K562 (cell line): Measurements from ENCODE around the gene SOX8. TPM values are rescaled to one million over a fixed set of nuclear protein-coding genes. Genes with fewer than 3 reads are reported as not detected.

ENCODE experiments used
- ATAC-seq: fragments of 200-7000 bp; cut with Tn5 transposase; 3 replicates; pipeline ENCODE4 v1.9.1; 2020; ENCODE audit warnings: moderate library complexity
- BruUV-seq: library from RNA; stranded (reverse); fragments of 400-500 nt; replicated peaks from 2 replicates; lab custom pipeline; 2021; lab: Mats Ljungman, UMichigan
- CTCF ChIA-PET: fragments of 300-600 bp; formaldehyde crosslinking; extraction: SDS; loops from one replicate; lab custom pipeline; 2021; ENCODE audit warnings: low intra/inter-chr PET ratio; lab: Yijun Ruan, JAX
- POLR2A ChIA-PET: fragments of 300-600, 350-650 bp; sonication (Branson Sonifier 250); formaldehyde crosslinking; extraction: SDS; loops from one replicate; lab custom pipeline; 2021; ENCODE audit warnings: antibody characterized with exemption, inconsistent platforms; lab: Yijun Ruan, JAX
- DNase-seq, 4 experiments: peaks; one replicate each; pipeline versions ENCODE4 v3.0.0 to v3.0.0-alpha.2; 2011 to 2018; ENCODE audit warnings: low spot score in 3 of 4, mixed read lengths in 3 of 4; ENCODE audit errors: extremely low read depth in 1 of 4
- FAIRE-seq: peaks from 2 replicates; lab custom pipeline; 2011; peaks lifted over from hg19 to GRCh38; lab: Jason Lieb, UNC
- H2AFZ ChIP-seq: 2 replicates; pipeline ENCODE4 v1.6.0; 2011; ENCODE audit warnings: low read depth, low read length, control low read depth, inconsistent platforms
- H3K27ac ChIP-seq: fragments of 200-600 bp; 3 replicates; pipeline ENCODE4 v1.8.0; 2011; ENCODE audit warnings: low read depth, mild to moderate bottlenecking, control low read depth, inconsistent platforms, low read length, moderate library complexity, mixed read lengths; ENCODE audit errors: extremely low read depth
- H3K27me3 ChIP-seq, 2 experiments: fragments of 300-600 bp in 1 of 2; 2 replicates in 1 of 2; 3 replicates in 1 of 2; pipeline versions ENCODE4 v1.6.0 to v1.8.0; 2011; ENCODE audit warnings: inconsistent platforms in 2 of 2, low read length in 2 of 2, mild to moderate bottlenecking in 1 of 2, mixed read lengths in 1 of 2, moderate library complexity in 1 of 2; ENCODE audit not compliant: control insufficient read depth in 2 of 2, insufficient read depth in 2 of 2
- H3K36me3 ChIP-seq: fragments of 300-600 bp; 3 replicates; pipeline ENCODE4 v1.8.0; 2011; ENCODE audit warnings: mild to moderate bottlenecking, low read length, inconsistent platforms; ENCODE audit not compliant: control insufficient read depth, insufficient read depth
- H3K4me1 ChIP-seq, 2 experiments: fragments of 200-600 bp in 1 of 2; replicated peaks in 1 of 2; 2 replicates in 1 of 2; 3 replicates in 1 of 2; pipeline versions ENCODE4 v1.5.1 to v1.8.0; 2011; ENCODE audit warnings: inconsistent platforms in 2 of 2, low read length in 2 of 2, mild to moderate bottlenecking in 1 of 2, mixed read lengths in 1 of 2, moderate library complexity in 1 of 2; ENCODE audit not compliant: control insufficient read depth in 2 of 2, insufficient read depth in 2 of 2
- H3K4me2 ChIP-seq: 2 replicates; pipeline ENCODE4 v1.6.1; 2011; ENCODE audit warnings: low read length, control low read depth, inconsistent platforms, mixed read lengths; ENCODE audit not compliant: insufficient read depth
- H3K4me3 ChIP-seq: fragments of 200-600 bp; sonication (generic), shearing (Covaris generic); 2 replicates; pipeline ENCODE4 v1.5.1; 2016; ENCODE audit warnings: control low read depth, inconsistent platforms
- H3K79me2 ChIP-seq: fragments of 200-600 bp; 3 replicates; pipeline ENCODE4 v1.8.0; 2011; ENCODE audit warnings: low read length, inconsistent platforms; ENCODE audit not compliant: control insufficient read depth, insufficient read depth
- H3K9ac ChIP-seq, 2 experiments: 2 replicates each; pipeline versions ENCODE4 v1.6.0 to v1.6.1; 2011; ENCODE audit warnings: low read depth in 2 of 2, low read length in 2 of 2, control low read depth in 1 of 2, inconsistent platforms in 1 of 2, mild to moderate bottlenecking in 1 of 2, mixed read lengths in 1 of 2; ENCODE audit not compliant: insufficient read depth in 1 of 2
- H3K9me1 ChIP-seq: one replicate; pipeline ENCODE4 v1.6.0; 2011; ENCODE audit warnings: inconsistent platforms, mild to moderate bottlenecking, low read length, moderate library complexity; ENCODE audit not compliant: control insufficient read depth, insufficient read depth
- H3K9me3 ChIP-seq: replicated peaks from 2 replicates; pipeline ENCODE4 v1.5.1; 2011; ENCODE audit warnings: low read depth, low read length, inconsistent platforms; ENCODE audit not compliant: control insufficient read depth, insufficient read depth
- H4K20me1 ChIP-seq: replicated peaks from 2 replicates; pipeline ENCODE4 v1.6.1; 2011; ENCODE audit warnings: low read length, inconsistent platforms, mixed read lengths; ENCODE audit not compliant: control insufficient read depth, insufficient read depth
- GABPB1 ChIP-seq: sonication (generic); formaldehyde crosslinking; IDR thresholded peaks from 2 replicates; pipeline ENCODE4 v1.8.0; 2022; ENCODE audit warnings: mild to moderate bottlenecking, missing genetic modification reagents
- GTF2E2 ChIP-seq: fragments of 200-800 bp; sonication (Bioruptor generic); IDR thresholded peaks from 2 replicates; pipeline ENCODE4 v1.6.1; 2016; ENCODE audit warnings: missing genetic modification characterization, missing compliant biosample characterization
- HNRNPK ChIP-seq: fragments of 200-400 bp; formaldehyde crosslinking; IDR thresholded peaks from one replicate; pipeline ENCODE4 v1.6.1; 2018; ENCODE audit warnings: mild to moderate bottlenecking, low read depth, low read length; ENCODE audit not compliant: poor library complexity, severe bottlenecking
- HNRNPUL1 ChIP-seq: fragments of 200-400 bp; formaldehyde crosslinking; IDR thresholded peaks from 2 replicates; pipeline ENCODE4 v1.6.1; 2017; ENCODE audit warnings: low read length
- NEUROD1 ChIP-seq: fragments of 150-350 bp; IDR thresholded peaks from 2 replicates; pipeline ENCODE4 v1.6.1; 2014; ENCODE audit warnings: borderline replicate concordance, low read length, low read depth; ENCODE audit not compliant: partially characterized antibody
- NFATC3 ChIP-seq: fragments of 450-650 bp; IDR thresholded peaks from 2 replicates; pipeline ENCODE4 v1.6.1; 2017; ENCODE audit warnings: mild to moderate bottlenecking
- RHOXF2B ChIP-seq: fragments of 250-450 bp; sonication (Bioruptor Pico); conservative IDR thresholded peaks from 2 replicates; pipeline ENCODE4 v1.5.1; 2021
- SRSF9 ChIP-seq: fragments of 200-400 bp; formaldehyde crosslinking; IDR thresholded peaks from 2 replicates; pipeline ENCODE4 v1.6.1; 2017; ENCODE audit warnings: low read depth, low read length, borderline replicate concordance
- ZBTB1 ChIP-seq: sonication (generic); formaldehyde crosslinking; IDR thresholded peaks from 2 replicates; pipeline ENCODE4 v1.8.1; 2023; ENCODE audit warnings: missing genetic modification reagents, low read depth, mild to moderate bottlenecking, borderline replicate concordance
- ZNF561 ChIP-seq: fragments of 450-650 bp; formaldehyde crosslinking; conservative IDR thresholded peaks from 2 replicates; pipeline ENCODE4 v1.4.0; 2020; ENCODE audit warnings: mild to moderate bottlenecking, moderate library complexity
- ZNF830 ChIP-seq: fragments of 250-450 bp; sonication (Bioruptor Pico); IDR thresholded peaks from 2 replicates; pipeline ENCODE4 v1.5.0; 2021; ENCODE audit warnings: mild to moderate bottlenecking
- WGBS: fragments of 100-300 bp; shearing (Covaris generic); methylation state at CpG from one replicate; pipeline ENCODE4 v1.1.6; 2016; ENCODE audit warnings: low coverage, mixed read lengths; ENCODE audit not compliant: insufficient coverage; ENCODE audit errors: missing lambda C conversion rate; 5-methylcytosine and 5-hydroxymethylcytosine counted together
- in situ Hi-C: fragments of 300-500 bp; cut with MboI; formaldehyde crosslinking; loops from 4 replicates; pipeline ENCODE4 v1.15.0; 2018; ENCODE audit warnings: inconsistent platforms, mixed read lengths
- intact Hi-C: fragments of 100-400 bp; cut with micrococcal nuclease; formaldehyde crosslinking; loops from 2 replicates; pipeline ENCODE4 v1.14.2; 2022
- polyA plus RNA-seq, 8 experiments: library from polyadenylated mRNA; depleted of rRNA in 4 of 8; stranded (reverse) in 5 of 8; unstranded in 3 of 8; fragments of >200 nt; fragmentation: Nextera tagmentation in 2 of 8; fragmentation: Illumina TruSeq in 1 of 8; extraction: Ambion mirVana in 2 of 8; extraction: Trizol in 1 of 8; gene quantifications; 2 replicates each; pipeline versions ENCODE4 v1.2.1 to v1.2.3, GENCODE V29; 2011 to 2014; ENCODE audit warnings: inconsistent platforms in 1 of 8, missing spikeins in 1 of 8
- total RNA-seq, 7 experiments: library from RNA; depleted of rRNA in 6 of 7; stranded (reverse); fragments of >200 nt in 6 of 7; fragmentation: Illumina TruSeq in 2 of 7; extraction: Trizol in 2 of 7; gene quantifications; 2 replicates each; pipeline versions ENCODE4 v1.2.1 to v1.2.3, GENCODE V29; 2011 to 2021; ENCODE audit warnings: low replicate concordance in 1 of 7
- TF ChIP-seq, protein P1 (sequence below), 2 experiments: IDR thresholded peaks; 2 replicates each; pipeline ENCODE4 v1.6.1; 2012; ENCODE audit warnings: improper control_type of control experiment in 2 of 2, low read depth in 2 of 2, low read length in 2 of 2, borderline replicate concordance in 1 of 2

SOX8 gene
- total and polyA plus RNA-seq, 9 of the 15 experiments (the other 6 are each of a cell fraction or from before 2014, with no cell fraction given): 0.07 to 0.15 (median 0.15) TPM; not detected in 6

DNA sequence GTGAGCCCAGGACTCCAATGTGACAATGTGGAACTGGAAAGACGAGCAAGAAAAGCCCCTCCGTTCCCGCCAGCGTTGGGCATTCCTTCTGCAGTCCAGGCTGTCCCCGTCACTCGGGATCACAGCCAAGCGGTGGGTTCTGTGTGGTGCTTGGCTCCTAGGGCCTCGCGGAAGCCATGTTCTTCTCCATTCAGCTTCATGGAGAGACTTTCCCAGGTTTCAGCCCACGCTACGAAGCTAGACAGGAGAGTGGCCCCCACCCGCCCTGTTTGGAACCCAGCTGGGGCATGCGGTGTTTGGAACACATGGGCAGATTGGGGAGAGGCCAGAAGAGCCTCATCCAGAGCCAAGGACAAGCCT lies 16.6 kb upstream of the SOX8 start:
- no peaks in the 10 kb centered on the region; the same call in 2 of the 3 replicates for H3K36me3 ChIP-seq
- H3K4me3 ChIP-seq: no peak overlapping the region
- 57% methylated on average over 13 of the region's 13 CpGs for WGBS
- no peaks in the 10 kb centered on the region for H4K20me1 ChIP-seq
- no peak for TF ChIP-seq GABPB1 (CRISPR knock-in tag)
- TF ChIP-seq NEUROD1: no peak
- no peak for TF ChIP-seq RHOXF2B (CRISPR knock-in tag)
- no peak for TF ChIP-seq ZNF561
- TF ChIP-seq, protein P1, sequence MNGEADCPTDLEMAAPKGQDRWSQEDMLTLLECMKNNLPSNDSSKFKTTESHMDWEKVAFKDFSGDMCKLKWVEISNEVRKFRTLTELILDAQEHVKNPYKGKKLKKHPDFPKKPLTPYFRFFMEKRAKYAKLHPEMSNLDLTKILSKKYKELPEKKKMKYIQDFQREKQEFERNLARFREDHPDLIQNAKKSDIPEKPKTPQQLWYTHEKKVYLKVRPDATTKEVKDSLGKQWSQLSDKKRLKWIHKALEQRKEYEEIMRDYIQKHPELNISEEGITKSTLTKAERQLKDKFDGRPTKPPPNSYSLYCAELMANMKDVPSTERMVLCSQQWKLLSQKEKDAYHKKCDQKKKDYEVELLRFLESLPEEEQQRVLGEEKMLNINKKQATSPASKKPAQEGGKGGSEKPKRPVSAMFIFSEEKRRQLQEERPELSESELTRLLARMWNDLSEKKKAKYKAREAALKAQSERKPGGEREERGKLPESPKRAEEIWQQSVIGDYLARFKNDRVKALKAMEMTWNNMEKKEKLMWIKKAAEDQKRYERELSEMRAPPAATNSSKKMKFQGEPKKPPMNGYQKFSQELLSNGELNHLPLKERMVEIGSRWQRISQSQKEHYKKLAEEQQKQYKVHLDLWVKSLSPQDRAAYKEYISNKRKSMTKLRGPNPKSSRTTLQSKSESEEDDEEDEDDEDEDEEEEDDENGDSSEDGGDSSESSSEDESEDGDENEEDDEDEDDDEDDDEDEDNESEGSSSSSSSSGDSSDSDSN (IDR thresholded peaks at IDR 0.05; ENCODE audit: borderline replicate concordance in 1 of 2, low read depth in 2 of 2, low read length in 2 of 2): no peak
- TF ChIP-seq NFATC3: no peak
- no peak for TF ChIP-seq HNRNPK
- no peak for TF ChIP-seq SRSF9
- TF ChIP-seq GTF2E2 (tag): no peak
- TF ChIP-seq ZBTB1 (CRISPR knock-in tag): no peak
- TF ChIP-seq HNRNPUL1: no peak
- no peak for TF ChIP-seq ZNF830 (CRISPR knock-in tag)
- H3K4me1 ChIP-seq: peaks cover 0 to 32% of the 10 kb centered on the region in 2 experiments; a peak in 2 of 5 replicates
- no peaks in the 10 kb centered on the region for H3K9me3 ChIP-seq
- ChIA-PET POLR2A (no interaction called here), CTCF (no interaction called here)
- H3K79me2 ChIP-seq: 0 out of 3 replicates have a peak, but pooled peaks cover 2% of the 10 kb centered on the region
- no peak overlapping the region for H3K4me2 ChIP-seq
- H3K27me3 ChIP-seq: peaks cover 0 to 9% of the 10 kb centered on the region in 2 experiments; a peak in 2 of 5 replicates
- intact Hi-C loops: no loop called here
- H3K9ac ChIP-seq: no peak overlapping the region
- no peak for ATAC-seq
- H3K27ac ChIP-seq: no peak overlapping the region
- no peak overlapping the region for H2AFZ ChIP-seq
- FAIRE-seq: no peak
- in situ Hi-C loops: no loop called here
- H3K9me1 ChIP-seq: no peaks in the 10 kb centered on the region
- DNase-seq: no peak
- BruUV-seq: no TSS peak
